Measurements from ENCODE around the gene KDM5A.

KDM5A gene

DNA sequence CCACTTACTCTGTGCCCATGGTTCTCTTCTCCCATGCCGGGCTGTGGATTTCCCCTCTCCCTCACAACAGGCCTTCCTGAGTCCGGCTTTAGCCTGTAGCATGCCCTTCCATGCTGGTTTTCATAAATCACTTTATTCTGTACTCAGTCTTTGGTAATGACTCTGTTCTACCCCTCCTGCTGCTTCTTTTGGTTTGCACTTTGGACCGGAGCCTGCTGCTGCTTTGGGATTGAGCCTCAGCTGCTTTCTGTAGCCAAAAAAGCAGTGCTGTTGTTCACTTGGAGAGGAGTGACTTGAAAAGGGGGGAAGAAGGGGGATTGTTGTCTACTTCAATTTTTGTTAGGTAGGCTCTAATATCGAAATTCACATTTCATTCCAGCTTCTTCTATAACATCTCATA, 118.0 kb downstream of the KDM5A start:
- no peak for DNase-seq

DNA sequence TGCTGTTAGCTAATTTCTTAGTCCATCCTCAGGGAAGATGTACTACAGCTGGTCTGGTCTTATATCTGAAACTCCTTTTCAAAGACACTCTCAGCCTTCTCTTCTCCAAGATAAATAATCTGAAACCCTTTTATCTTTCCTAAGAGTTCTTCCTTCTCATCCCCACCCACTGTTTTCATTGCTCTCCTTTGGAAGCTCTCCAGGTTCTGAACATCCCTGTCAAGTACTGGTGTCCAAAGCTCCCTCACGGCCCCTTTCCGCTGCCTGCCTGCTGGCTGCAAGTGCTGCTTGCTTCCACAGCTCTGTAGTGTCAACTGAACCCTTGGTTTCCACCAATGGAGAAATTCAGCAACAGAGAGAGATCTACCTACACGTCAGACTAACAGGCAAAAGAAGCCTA, 119.9 kb downstream of the KDM5A start:
- no peak for DNase-seq

DNA sequence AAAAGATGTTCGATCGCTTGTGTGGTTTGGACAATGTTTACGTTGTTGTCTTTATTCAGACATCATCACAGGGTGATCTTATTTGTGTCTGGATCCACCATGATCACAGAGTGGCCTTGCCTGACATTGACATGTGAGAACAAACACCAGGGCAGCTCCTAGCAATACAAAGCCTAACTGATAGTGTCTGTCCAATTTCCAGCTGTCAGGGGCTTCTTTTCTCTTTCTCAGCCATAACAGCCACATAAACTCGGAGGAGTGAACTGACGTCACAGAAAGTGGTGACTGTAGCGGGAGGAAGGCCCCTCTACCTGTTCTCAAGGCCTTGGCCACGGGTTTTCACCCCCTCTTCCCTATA, 120.7 kb downstream of the KDM5A start:
- no peak for DNase-seq

DNA sequence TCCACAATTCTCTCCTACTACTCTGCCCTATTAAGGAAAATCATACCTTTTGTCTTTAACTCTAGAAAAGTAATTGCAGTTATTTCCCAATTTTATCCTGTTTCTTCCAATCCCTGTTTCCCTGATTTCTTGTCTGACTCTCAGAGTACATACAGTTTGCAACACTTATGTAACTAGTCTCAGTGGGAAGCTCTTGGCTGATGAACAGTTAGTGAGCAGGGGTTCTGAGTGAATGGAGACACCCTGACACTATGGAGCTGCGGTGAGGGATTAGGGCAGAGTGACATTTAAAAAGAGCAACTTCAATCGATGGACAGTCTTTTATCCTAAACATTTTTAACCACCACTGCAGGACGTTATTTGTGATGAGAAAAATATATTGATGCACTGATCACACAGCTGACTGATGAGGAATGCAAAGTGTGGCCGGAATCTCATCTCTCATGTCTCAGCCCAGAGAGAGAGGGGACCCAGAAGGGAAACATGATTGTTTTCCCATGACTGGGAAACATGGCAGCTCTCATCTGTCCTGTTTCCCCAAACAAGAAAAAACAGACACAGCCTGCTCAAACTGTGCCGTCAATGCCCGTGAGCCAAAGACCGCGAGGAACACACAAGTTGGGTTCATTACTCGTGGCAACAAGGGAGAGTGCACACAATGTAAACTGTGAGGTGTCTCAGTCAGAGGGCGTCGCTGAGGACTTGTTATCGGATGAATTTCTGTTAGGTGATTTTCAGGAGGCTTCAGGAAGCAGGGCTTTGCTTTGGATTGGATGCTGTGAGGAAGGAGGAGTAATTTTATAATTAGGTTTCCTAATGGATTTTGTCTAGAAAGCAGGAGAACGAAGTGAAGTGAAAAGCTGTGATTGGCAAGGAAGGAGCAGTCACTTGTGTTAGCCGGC, 121.3 kb downstream of the KDM5A start:
- DNase-seq = no peak

DNA sequence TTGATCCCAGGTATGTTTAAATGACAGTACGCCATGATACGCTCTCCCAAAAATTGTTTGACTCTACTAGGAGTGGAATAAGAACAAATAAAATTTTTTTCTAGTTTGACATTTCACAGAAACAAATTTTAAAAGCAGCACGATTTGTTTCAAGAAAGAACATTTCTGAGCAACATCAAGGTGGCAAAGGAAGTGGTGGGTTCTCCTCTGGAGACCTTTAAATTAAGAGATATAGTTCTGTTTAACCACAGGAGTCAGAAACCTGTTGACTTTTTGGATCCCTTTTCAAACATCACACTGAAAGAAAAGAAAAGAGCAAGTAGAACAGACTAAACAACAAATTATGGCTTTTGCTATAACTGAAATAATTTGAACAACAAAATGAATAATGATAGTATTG, 124.0 kb downstream of the KDM5A start:
- no peak for DNase-seq

DNA sequence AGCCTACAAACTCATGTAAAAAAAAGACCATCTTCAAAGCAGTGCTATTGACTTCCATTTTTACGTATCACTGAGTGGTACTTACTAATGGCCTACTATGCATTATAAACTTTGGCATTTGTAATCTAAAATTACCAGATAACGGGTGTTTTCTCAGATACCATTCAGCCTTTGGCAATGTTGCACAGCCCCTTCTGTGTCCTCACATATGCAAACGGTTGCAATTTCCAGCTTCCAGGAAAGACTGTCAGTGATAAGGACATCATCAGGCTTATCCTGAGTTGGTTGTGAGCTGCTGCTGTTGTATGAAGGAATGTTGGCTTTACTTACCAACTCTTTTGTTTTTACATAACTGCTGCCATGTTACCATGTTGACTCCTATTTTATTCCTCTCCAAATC, 124.9 kb downstream of the KDM5A start:
- DNase-seq = no peak

DNA sequence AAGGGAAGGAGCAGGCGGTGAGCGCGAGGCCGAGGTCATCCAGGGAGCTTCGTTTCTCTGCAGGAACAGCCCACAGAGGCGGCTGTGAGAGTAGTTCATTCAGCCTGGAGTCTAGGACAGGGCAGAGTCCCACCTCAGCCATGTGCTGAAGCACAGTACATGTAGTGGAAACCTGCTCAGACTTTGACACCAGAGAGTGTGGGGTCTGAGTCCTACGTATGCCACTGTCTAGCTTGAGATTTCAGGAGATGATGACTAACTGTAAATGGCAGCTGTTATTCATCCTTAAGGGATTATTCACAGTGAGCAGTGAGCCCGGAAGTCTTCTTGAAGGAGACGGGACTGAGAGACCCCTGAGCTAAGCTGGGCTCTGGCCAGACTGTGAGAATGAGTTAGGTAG, 125.5 kb downstream of the KDM5A start:
- DNase-seq = no peak

DNA sequence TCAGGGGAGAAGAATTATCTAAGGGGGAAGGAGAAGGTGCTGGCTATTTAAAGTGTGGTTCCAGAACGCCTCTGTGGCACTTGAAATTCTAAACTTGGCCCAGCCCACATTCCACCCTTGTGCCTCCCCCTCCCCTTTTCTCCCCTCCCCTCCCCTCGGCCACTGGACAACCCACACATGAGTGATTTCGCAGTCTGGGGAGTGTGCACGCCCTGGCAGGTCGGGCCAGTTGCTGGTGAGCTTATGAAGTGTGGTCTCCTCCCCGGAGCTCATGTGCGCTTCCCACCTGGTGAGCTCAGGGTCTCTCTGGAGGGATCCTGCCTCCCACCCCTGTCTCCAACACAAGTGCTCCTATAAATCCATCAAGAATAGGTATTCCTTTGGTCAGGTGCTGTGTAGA, 126.3 kb downstream of the KDM5A start, which contains the start of gene SLC6A13:
Gene SLC6A13 (minus strand): TSS at position 20 of the 400 bp plus-strand sequence. CDS start 2,784 bp downstream, outside the sequence.
- no peak for DNase-seq

DNA sequence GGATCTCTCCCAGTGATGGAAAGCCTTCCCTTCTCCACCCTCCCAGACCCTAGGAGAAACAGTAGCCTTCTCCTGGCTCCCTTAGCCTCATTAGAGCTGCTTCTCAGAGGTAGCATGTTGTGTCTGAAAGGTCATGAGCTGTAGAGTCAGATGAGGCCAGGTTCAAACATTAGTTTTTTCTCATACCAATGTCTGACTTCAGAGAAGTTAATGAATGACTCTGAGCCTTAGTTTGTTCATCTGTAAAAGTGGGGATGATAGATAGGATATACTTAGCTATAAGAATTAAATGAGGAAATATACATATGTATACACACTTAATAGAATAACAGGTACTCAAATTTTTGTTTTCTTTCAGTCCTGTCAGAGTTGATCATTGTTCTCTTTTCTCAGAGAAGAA, 127.0 kb downstream of the KDM5A start:
- no peak for DNase-seq

DNA sequence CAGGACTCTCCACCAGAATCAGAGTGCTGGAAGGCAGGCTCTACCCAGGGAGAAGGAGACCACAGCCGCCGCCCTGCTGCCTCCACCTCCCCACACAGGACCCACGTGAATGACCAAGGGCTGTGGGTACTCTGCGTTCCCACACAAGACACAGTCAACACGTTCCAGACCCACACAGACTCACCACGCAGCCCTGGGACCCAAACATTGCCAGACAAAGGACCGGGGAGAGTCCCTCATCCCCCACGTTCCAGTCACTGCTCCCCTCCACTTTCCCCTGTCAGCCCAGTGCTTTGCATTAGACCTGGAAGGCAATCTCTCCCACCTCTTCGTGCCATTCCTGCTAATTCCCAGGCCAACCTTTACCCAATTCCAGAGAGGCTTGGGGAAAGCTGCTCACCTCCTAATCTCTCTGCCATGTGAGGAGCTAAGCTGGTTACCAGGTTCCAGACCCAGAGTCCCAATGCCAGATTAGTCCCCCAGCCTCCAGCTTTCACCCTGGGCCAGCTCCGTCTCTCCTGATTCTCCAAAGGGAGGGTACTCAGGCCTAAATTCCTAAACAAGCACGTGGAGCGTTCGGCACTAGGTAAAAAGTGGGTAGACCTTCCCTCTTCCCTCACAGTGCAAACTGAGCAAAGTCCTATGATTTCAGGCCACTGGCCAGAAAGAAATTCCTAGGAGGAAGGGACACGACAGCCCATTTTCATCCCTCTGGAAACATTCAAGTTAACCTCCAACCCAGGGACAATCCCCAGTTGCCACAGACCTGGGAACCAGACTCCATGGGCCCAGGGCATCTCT, 131.4 kb downstream of the KDM5A start:
- no peak for DNase-seq

DNA sequence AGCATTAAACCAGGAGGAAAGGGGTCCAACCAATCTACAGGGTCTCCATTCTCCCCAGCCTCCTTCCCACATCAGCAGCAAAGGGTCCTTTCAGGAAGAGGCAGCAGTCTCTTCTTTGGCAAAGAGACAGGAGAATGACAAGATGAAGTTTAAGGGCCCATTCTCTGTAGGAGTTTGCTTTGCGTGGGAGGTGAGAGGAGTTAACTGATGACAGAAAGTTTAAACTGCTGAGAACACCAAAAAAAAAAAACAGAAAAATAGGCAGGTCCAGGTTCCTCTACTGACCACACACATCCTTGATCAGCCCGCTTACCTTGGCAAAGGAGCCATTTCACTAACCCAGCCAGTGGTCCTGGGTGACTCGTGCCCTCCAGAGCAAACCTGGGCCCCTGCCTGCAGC, 132.2 kb downstream of the KDM5A start:
- DNase-seq = no peak

DNA sequence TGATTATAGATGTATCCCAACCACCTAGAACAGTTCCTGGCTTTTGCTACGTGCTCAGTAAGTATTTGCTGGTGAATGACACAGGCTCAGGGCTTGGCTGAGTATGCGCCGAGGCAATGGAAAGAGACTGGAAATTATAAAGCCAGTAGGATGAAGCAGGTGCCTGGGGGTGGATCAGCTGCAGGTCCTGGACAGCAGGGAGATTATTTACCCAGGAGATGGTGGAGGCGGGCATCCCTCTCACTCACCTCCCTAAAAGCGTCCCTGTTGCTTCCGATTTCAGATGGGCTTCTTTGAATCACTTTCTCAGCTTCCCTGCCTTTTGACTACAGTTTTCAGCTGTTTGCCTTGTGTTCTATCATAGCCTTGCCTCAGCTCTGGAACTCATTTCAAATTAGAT, 132.9 kb downstream of the KDM5A start:
- DNase-seq = no peak

DNA sequence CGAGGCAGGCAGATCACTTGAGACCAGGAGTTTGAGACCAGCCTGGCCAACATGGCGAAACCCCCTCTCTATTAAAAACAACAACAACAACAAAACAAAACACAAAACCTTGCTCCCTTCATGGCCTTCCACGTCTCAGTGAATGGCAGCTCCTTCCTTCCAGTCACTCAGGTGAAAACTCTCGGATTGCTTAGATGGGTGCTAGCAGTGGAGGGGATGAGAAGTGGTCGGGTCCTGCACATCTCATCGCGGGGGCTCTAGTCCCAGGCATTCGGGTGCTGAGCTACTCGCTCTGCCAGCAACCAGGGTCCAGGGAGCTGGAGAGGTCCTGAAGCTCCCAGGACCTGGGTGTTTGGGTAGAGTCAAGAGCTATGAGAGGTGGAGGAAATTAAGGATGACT, 134.2 kb downstream of the KDM5A start:
- DNase-seq = no peak

DNA sequence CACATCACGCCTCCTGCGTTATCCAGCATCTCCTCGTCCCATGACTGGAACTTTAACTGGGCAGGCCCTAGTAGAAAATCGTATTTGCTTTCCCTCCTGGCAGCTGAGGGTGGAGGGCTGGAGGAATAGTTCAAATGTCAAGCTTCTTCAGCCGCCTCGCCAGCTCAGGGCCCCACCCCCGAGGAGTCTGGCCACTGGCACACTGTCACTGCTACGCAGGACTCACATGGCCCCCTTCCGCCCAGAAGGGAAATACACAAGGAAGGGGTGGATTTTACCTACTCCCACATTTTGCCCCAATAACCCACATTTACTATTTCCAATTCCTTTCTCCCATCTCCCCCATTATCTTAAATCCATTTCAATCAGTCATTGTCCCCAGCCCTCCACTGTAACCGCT, 135.1 kb downstream of the KDM5A start:
- DNase-seq = no peak

DNA sequence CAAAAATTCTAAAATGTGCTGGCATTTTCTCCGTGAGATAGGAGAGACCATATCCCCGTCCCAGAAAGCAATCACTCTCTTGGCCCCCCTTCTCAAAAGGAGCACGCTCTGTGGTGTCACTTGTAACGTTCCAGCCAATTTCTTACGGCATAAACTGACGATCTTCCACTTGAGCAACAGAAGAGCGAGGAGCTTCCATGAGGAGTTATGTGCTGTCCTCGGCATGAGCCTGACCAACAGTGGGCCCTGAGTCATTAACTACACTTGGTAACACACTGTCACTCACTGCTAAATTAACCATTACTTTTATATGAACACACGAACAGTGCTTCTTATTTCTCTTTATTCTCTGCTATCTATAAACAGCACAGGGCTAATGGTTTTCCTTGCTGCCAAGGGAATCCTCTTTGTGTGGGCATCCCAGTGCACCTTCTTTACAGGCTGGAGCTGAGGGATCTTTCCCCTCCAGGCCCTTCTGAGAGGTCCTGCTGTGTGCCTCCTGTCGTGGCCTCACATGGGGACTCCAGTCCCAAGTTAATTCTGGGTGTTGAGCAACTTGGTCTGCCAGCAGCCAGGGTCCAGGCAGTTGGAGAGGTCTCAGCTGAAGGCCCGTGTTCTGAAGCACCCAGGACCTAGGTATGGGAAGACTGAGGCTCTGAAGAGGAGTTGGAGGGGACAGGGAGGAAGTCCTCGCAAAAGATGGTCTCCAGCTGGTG, 135.8 kb downstream of the KDM5A start:
- DNase-seq = no peak

DNA sequence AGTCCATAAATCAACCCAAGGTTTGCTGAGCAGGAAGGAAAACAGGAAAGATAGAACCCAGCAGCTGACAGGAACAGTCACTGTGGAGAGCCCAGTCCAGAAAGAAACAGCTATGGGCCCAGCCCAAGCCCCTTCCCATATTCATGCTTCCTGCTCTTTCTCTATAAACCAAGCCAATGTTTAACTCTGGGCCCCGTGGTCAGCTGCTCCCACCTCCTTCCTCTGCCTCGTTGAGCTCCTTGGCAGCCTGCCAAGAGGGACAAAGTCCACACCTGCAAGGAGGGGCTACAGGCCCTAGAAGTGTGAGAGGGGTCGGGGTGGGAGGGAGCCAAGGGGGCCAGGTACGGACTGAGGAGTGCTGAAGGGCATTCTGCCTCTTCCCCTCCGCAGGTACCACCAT, 136.5 kb downstream of the KDM5A start:
- DNase-seq = no peak

DNA sequence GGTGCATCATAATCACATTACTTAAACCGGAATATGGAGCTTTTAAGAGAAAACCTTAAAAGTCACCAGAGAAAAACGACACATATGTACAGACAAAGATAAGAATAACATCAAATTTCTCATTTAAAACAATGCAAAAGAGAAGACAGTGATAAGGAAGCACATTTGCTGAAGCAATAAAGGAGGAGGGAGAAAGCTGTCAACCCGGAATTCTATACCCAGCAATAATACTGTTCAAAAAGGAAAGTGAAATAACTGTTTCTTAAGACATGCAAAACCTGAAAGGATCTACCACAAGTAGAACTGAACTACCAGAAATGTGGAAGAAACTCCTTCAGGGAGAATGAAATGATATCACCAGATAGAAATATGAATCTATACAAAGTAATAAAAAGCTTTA, 141.8 kb downstream of the KDM5A start:
- no peak for DNase-seq

DNA sequence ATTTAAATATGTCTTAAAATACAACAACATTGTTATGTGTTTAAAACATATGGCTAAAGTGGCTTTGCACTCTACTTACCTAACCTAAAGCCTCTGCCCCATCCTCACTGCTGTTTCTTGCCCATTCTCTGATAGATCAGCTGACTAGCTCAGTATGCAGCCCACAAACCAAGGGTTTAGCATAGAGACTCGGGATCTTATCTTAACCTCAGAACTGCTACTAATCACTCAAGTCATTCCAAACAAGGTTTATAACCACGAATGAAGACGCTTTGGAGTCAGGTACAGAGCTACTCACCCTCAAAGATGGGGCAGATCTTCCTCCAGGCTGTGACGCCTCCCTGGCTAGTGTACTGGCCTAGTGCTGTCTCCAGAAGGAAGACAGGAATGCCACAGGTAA, 145.7 kb downstream of the KDM5A start:
- no peak for DNase-seq

DNA sequence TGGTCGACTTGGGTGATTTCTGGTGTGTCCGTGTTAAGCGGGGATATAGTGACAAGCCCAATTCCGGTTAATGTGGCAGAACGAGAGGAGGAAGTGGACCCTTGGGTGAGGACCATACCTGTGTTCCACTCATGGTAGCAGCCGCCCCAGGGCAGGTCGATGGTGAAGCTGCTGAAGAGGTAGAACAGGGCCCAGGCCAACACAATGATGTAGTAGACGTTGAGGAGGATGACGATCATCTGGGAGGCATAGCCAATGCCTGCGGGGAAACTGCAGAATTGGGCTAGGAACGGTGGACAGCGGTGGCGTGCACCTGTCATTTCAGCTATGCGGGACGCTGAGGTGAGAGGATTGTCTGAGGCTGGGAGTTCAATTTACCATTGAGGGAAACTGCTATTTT, 146.6 kb downstream of the KDM5A start:
- no peak for DNase-seq

DNA sequence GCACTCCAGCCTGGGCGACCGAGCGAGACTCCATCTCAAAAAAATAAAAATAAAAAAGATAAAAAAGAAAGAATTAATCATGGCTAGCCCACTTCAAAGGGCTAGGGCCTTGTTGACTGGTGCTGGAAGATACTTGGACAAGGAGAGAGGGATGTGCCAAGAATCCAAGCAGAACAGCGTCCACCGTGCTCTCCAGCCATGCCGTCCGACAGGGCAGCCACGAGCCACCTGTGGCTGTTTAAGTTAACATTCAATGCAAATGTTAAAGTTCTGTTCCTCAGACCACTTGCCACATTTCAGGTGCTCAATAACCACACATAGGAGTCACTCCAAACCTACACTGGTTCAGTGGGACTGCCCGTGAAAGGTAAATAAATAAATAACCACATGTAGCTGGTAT, 147.9 kb downstream of the KDM5A start:
- DNase-seq = no peak

DNA sequence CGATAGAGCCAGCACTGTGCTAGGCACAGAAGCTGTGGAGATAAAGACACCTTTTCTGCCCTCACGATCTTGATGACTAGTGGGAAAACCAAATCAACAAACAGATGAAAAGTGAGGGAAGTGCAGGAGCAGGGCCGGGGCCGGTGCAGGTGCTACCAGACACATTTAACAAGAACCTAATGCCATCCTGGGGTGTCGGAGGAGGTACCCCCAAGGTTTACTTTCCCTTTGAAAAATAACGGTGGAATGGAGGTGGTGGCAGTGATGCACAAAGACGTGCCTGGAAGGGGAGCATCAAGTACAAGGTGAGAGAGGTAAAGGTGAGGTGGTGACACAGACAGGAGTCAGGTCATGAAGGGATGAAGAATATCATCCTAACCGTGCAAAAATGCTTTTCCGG, 148.6 kb downstream of the KDM5A start:
- DNase-seq = no peak

DNA sequence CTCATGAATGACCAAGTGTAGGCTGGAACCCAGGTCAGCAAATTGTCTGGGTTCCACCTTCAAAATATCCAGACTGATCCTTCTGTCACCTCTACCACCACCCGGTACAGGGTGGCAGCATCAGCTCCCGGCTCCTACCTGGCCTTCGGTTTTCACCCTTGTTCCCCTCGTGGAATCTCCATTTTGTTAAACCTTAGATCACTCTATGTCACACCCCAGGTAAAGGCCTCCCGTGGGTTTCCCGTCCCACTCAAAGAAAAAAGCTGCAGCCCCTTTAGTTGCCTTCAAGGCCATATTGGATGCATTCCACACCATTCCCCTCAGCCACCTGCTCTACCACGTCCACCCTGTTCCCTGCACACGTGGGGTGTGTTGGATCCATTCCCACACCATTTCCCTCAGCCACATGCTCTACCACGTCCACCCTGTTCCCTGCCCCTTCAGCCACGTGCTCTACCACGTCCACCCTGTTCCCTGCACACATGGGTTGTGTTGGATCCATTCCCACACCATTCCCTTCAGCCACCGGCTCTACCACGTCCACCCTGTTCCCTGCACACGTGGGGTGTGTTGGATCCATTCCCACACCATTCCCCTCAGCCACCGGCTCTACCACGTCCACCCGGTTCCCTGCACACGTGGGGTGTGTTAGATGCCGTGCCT, 150.3 kb downstream of the KDM5A start:
- DNase-seq = no peak

DNA sequence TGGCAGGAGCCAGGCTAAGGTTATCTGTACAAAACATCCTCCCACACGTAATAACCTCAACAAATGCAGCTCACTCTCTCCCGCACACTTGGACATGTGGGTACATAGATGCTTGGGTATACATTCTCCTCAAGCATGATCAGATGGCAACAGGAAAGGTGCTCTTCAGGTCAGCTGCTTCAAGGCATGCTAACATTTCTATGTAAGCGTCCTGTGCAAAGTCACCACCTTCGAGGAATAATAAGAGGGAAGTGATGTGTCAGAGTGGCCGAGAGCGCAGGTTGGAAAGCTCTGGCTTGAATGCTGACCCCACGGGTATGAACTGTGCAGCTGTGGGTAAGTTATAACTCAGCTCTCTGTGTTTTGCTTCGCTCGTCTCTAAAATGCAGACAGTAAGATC, 151.0 kb downstream of the KDM5A start:
- DNase-seq = no peak

All from NCI-H2171 treated with DMSO at 0.1 percent for 48 hours (cell line).